PC-9 (cell line): ENCODE results near the gene RAC3. TPM values are rescaled to one million over a fixed set of nuclear protein-coding genes. Genes with fewer than 3 reads are reported as not detected.

ENCODE experiments used
- BruUV-seq: library from RNA; stranded (reverse); fragments of 400-500 nt; replicated peaks from 2 replicates; lab custom pipeline; 2021; lab: Mats Ljungman, UMichigan
- CTCF ChIA-PET: fragments of 300-600 bp; sonication (Branson Sonifier 250); formaldehyde crosslinking; loops from one replicate; lab custom pipeline; 2022; ENCODE audit warnings: antibody characterized with exemption; lab: Charles Lee
- POLR2A ChIA-PET: fragments of 300-600 bp; sonication (Branson Sonifier 250); formaldehyde crosslinking; loops from one replicate; lab custom pipeline; 2022; ENCODE audit warnings: antibody characterized with exemption; ENCODE audit not compliant: unreplicated experiment; lab: Charles Lee
- DNase-seq, 2 experiments: peaks; one replicate each; pipeline versions ENCODE4 v3.0.0 to v3.0.0-alpha.2; 2015 to 2022; ENCODE audit warnings: mixed read lengths in 1 of 2
- H2AFZ ChIP-seq: fragments of 200-600 bp; sonication (generic); 2 replicates; pipeline ENCODE4 v1.8.1; 2017; ENCODE audit warnings: antibody characterized with exemption
- H3F3A ChIP-seq: fragments of 200-600 bp; sonication (generic); 2 replicates; pipeline ENCODE4 v1.8.1; 2017; ENCODE audit warnings: antibody characterized with exemption, mild to moderate bottlenecking, low read depth; ENCODE audit not compliant: insufficient read depth
- H3K27ac ChIP-seq: fragments of 200-600 bp; sonication (generic); 2 replicates; pipeline ENCODE4 v1.6.1; 2016; ENCODE audit warnings: mixed run types
- H3K27me3 ChIP-seq: fragments of 200-600 bp; sonication (generic); 2 replicates; pipeline ENCODE4 v1.6.1; 2016; ENCODE audit warnings: low read depth, mixed run types; ENCODE audit not compliant: insufficient read depth
- H3K36me3 ChIP-seq: fragments of 200-600 bp; sonication (generic); 2 replicates; pipeline ENCODE4 v1.6.1; 2016; ENCODE audit warnings: low read depth, mixed run types
- H3K4me1 ChIP-seq: fragments of 200-600 bp; sonication (generic); replicated peaks from 2 replicates; pipeline ENCODE4 v1.6.1; 2016; ENCODE audit warnings: mixed run types; ENCODE audit not compliant: insufficient read depth
- H3K4me2 ChIP-seq: fragments of 200-600 bp; sonication (generic); 2 replicates; pipeline ENCODE4 v1.6.1; 2017; ENCODE audit warnings: mixed run types
- H3K4me3 ChIP-seq: fragments of 200-600 bp; sonication (generic); 2 replicates; pipeline ENCODE4 v1.6.1; 2016; ENCODE audit warnings: mixed run types
- H3K79me2 ChIP-seq: fragments of 200-600 bp; sonication (generic); 2 replicates; pipeline ENCODE4 v1.6.1; 2017; ENCODE audit warnings: low read depth, mixed run types
- H3K9me2 ChIP-seq: fragments of 200-600 bp; sonication (generic); 2 replicates; pipeline ENCODE4 v1.8.1; 2017; ENCODE audit warnings: mild to moderate bottlenecking; ENCODE audit not compliant: insufficient read depth
- H3K9me3 ChIP-seq: fragments of 200-600 bp; sonication (generic); 2 replicates; pipeline ENCODE4 v1.8.1; 2016; ENCODE audit warnings: low read depth; ENCODE audit not compliant: insufficient read depth
- H4K20me1 ChIP-seq: fragments of 200-600 bp; sonication (generic); 2 replicates; pipeline ENCODE4 v1.8.1; 2017; ENCODE audit not compliant: insufficient read depth
- CTCF ChIP-seq: fragments of 200-600 bp; sonication (generic); conservative IDR thresholded peaks from 2 replicates; pipeline ENCODE4 v1.6.1; 2017; ENCODE audit warnings: mixed run types, antibody characterized with exemption, mild to moderate bottlenecking, moderate library complexity
- EZH2 ChIP-seq: fragments of 200-600 bp; sonication (generic); IDR thresholded peaks from 2 replicates; pipeline ENCODE4 v1.8.0; 2017; ENCODE audit warnings: antibody characterized with exemption, low read depth
- intact Hi-C: fragments of 100-400 bp; cut with micrococcal nuclease; formaldehyde crosslinking; loops from one replicate; pipeline ENCODE4 v1.10.0; 2022; ENCODE audit not compliant: unreplicated experiment
- total RNA-seq: library from RNA; stranded (reverse); gene quantifications from 2 replicates; pipeline ENCODE4 v1.2.3, GENCODE V29; 2021

RAC3 gene
- total RNA-seq, 1 experiment from 2014 or later: 32.3 TPM

GRCh38 chr17:81998691-81999438, 32.6 kb upstream of the RAC3 start:
- DNase-seq: no peak
- Histone ChIP-seq H4K20me1 (no peaks in the 10 kb centered on the region), H3K9me3 (no peaks in the 10 kb centered on the region), H3K27me3 (no peaks in the 10 kb centered on the region), H3K79me2 (no peaks in the 10 kb centered on the region), H2AFZ (no peak overlapping the region), H3K36me3 (no peaks in the 10 kb centered on the region), H3K4me2 (no peak overlapping the region), H3K27ac (no peak overlapping the region), H3F3A (peaks cover 10% of the 10 kb centered on the region; the same call in 1 of the 2 replicates), H3K4me3 (no peak overlapping the region), H3K9me2 (no peaks in the 10 kb centered on the region), H3K4me1 (peaks cover 16% of the 10 kb centered on the region)
- intact Hi-C loops: no loop called here
- ChIA-PET POLR2A (no interaction called here), CTCF (no interaction called here)
- BruUV-seq: no TSS peak
- TF ChIP-seq EZH2: no peak

- no peaks in the 10 kb centered on the region for H3K27me3 ChIP-seq
- no peaks in the 10 kb centered on the region for H3K36me3 ChIP-seq
- DNase-seq: no peak
- H3K4me3 ChIP-seq: no peak overlapping the region
- no TSS peak for BruUV-seq
- H3K4me2 ChIP-seq: no peak overlapping the region
- no peaks in the 10 kb centered on the region for H3K9me3 ChIP-seq
- H2AFZ ChIP-seq: no peak overlapping the region
- no peaks in the 10 kb centered on the region for H3K79me2 ChIP-seq
- no peak overlapping the region for H3K27ac ChIP-seq
- ChIA-PET CTCF (no interaction called here), POLR2A (no interaction called here)
- intact Hi-C loops: no loop called here
- peaks cover 22% of the 10 kb centered on the region for H3K4me1 ChIP-seq
- H3K9me2 ChIP-seq: no peaks in the 10 kb centered on the region
- TF ChIP-seq EZH2: no peak
- H3F3A ChIP-seq: peaks cover 10% of the 10 kb centered on the region; the same call in 1 of the 2 replicates
- no peaks in the 10 kb centered on the region for H4K20me1 ChIP-seq
Observed at GRCh38 chr17:81999587-81999975, 31.9 kb upstream of the RAC3 start.

- ChIA-PET POLR2A (no interaction called here), CTCF (no interaction called here)
- H3F3A ChIP-seq: peaks cover 10% of the 10 kb centered on the region; the same call in 1 of the 2 replicates
- no peak overlapping the region for H3K27ac ChIP-seq
- intact Hi-C loops: loop anchor here (5.0 kb wide), 1 partner anchor 33 kb away; no protein-coding TSS in a partner anchor
- TF ChIP-seq CTCF (no peak), EZH2 (no peak)
- H2AFZ ChIP-seq: no peak overlapping the region
- H3K79me2 ChIP-seq: no peaks in the 10 kb centered on the region
- no peaks in the 10 kb centered on the region for H3K9me3 ChIP-seq
- no peak for DNase-seq
- H3K27me3 ChIP-seq: no peaks in the 10 kb centered on the region
- H3K4me1 ChIP-seq: peaks cover 22% of the 10 kb centered on the region
- H3K4me3 ChIP-seq: no peak overlapping the region
- no peaks in the 10 kb centered on the region for H4K20me1 ChIP-seq
- no peaks in the 10 kb centered on the region for H3K9me2 ChIP-seq
- H3K4me2 ChIP-seq: no peak overlapping the region
- no peaks in the 10 kb centered on the region for H3K36me3 ChIP-seq
- BruUV-seq: no TSS peak
Observed at GRCh38 chr17:81999976-82000802, 31.3 kb upstream of the RAC3 start.
